ENCODE data around the gene INSR. TPM values are rescaled to one million over a fixed set of nuclear protein-coding genes. Genes with fewer than 3 reads are reported as not detected.
"Not testable (repeated sequence)": the region's sequence is repeated elsewhere in the genome, so short reads cannot be mapped to it uniquely, and the experiment has no call there.

The INSR gene
- 73.5 TPM for total RNA-seq
- long read RNA-seq, full-length matches to known transcripts = 2 of 43 reads
- long read RNA-seq, partial matches to known transcripts = 32 of 43 reads
- long read RNA-seq, other reads (novel, unspliced or antisense) = 9 of 43 reads

- intact Hi-C loops (cut with DNase I) = loop anchor here (1.0 to 2.0 kb wide), 2 partner anchors 96 to 145 kb away; no protein-coding TSS in a partner anchor
- DNase-seq (ENCODE audit: missing footprints) = peak; percentile 93
- ATAC-seq = peak; percentile 98
Measured at GRCh38 chr19:7293762-7294557, at the start of gene INSR. Gene INSR, minus strand, starts transcription at chr19:7294414. Its CDS starts 523 bp downstream, at chr19:7293891.

- DNase-seq (ENCODE audit: missing footprints) = no peak
- no peak for ATAC-seq
- intact Hi-C loops (cut with DNase I) = no loop called here
Measured at GRCh38 chr19:7342143-7342542, 47.9 kb upstream of the INSR start.

- ATAC-seq (peak; percentile 54), DNase-seq (ENCODE audit: missing footprints) (peak; percentile 90)
- intact Hi-C loops (cut with DNase I) = loop anchor here (1.0 to 2.0 kb wide), 2 partner anchors 192 to 239 kb away; no protein-coding TSS in a partner anchor
Measured at GRCh38 chr19:7340959-7341837, 47.0 kb upstream of the INSR start.

DNA sequence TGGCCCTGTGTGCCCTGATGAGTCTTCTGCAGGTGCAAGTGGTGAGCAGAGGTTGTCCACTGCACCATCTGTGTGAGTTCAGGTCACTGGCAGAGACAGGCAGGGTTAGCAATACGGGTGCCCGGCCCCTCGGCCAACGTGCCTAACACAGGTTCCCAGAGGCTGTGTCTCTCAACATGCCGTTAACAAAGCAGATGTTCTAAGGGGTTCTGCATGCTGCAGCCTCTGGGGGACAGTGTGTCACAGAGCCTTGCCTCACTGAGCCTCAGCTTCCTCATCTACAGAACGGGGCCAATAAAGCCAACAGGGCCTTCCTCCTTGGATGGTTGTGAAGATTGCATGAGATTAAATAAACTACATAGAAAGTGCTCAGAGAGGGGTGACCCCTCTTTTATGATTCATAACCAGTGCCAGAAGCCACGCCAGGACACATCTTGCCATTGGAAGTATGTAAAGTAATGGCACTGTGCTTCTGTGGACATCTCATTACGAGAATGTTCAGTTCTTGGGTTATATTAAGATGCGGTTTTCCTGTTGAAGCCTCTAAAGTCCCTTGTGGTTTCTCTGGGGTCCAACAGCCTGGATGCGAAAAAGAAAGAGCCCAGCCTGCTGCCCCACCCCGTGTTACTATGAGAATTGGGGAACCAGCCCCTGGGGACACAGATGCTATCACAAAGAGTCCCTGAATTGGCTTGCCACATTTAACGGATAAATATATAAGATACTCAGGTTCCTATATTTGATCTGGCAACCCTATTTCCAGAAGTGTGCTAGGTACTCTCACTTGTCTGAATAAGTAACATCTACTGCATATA is 43.4 kb upstream of the INSR start:
- DNase-seq (ENCODE audit: missing footprints) = no peak

GRCh38 chr19:7336321-7336973 is 42.2 kb upstream of the INSR start:
- intact Hi-C loops (cut with DNase I) = no loop called here
- ATAC-seq = no peak
- DNase-seq (ENCODE audit: missing footprints) = no peak

More for the DNA sequence above, 43.4 kb upstream of the INSR start:
- intact Hi-C loops (cut with DNase I) = no loop called here
- ATAC-seq = peak; percentile 58

GRCh38 chr19:7333198-7334118 is 39.2 kb upstream of the INSR start:
- no peak for ATAC-seq
- intact Hi-C loops (cut with DNase I) = no loop called here
- no peak for DNase-seq (ENCODE audit: missing footprints)

DNA sequence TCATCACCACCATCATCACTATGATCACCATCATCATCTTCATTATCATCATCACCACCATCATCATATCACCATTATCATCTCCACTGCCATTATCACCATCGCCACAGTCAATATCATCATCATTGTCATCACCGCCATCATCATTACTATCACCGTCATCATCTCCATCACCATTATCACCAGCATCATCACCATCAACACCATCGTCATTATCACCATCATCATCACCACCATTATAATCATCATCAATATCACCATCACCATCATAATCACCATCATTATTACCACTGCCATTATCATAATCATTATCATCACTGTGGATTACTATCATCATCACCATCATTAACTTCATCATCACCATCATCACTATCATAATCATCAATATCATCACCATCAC is 37.2 kb upstream of the INSR start:
- DNase-seq (ENCODE audit: missing footprints) (no peak), ATAC-seq (no peak)
- intact Hi-C loops (cut with DNase I) = no loop called here

- DNase-seq (ENCODE audit: missing footprints) (no peak), ATAC-seq (no peak)
- intact Hi-C loops (cut with DNase I) = no loop called here
Measured at GRCh38 chr19:7328647-7329046, 34.4 kb upstream of the INSR start.

DNA sequence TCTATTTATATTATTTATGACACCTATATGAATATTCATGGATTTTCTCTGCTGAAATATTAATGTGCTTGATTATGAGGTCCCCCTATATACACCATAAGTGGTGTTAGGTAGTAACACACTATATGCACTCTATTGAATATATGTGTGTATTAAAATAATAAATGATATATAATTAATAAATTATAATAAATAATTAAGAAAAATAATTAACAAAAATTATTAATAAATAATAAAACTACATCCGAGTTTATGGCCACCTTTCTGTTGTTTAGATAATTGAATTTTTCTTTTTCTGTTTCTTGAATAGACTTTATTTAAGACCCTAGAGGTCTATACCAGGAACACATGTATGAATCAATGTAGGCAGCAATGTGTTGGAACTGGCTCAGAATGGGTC is 33.6 kb upstream of the INSR start:
- DNase-seq (ENCODE audit: missing footprints) (no peak), ATAC-seq (no peak)
- intact Hi-C loops (cut with DNase I) = no loop called here

DNA sequence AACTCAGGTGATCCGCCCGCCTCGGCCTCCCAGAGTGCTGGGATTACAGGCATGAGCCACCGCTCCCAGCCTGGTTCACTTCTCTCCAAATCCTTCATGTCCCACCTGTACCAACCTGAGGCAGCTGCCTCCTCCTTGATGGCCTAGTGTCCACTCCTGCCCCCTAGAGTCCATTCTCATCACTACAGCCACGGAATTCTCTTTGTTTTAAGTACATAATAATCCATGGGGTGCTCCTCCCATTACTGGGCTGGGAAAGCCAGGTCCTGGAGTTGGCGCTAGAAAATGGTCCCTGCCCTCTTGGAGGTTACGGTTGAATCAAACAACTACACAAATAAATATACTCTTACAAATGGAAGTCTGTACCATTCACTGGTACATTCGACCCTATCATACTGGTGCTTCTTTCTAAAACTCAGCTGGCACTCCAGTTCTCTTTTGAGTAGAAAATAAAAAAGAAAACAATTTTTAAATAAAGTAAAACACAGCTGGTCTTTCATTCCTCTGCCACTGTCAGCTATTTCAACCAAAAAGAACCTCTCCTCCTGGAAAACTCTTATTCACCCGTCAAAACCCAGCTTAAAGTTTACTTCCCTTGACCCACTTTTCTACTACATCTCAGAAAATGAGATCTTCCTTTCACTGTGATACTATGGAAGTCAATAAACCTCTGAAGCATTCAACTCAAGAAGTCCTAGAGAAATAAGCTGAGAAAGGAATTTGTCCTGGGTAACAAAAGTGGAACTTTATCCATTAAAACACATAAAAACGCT is 32.1 kb upstream of the INSR start:
- ATAC-seq (no peak), DNase-seq (ENCODE audit: missing footprints) (no peak)

DNA sequence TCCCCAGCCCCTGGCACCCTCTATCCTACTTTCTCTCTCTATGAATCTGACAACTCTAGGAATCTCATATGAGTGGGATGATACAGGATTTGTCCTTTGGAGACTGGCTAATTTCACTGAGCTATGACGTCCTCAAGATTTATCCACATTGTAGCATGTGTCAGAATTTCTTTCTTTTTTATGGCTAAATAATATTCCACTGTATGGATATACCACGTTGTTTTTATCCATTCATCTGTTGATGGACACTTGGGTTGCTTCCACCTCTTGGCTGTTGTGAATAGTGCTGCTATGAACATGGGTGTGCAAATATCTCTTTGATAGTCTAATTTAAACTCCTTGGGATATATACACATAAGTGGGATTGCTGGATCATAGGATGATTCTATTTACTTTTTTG is 24.0 kb upstream of the INSR start:
- ATAC-seq = no peak
- intact Hi-C loops (cut with DNase I) = no loop called here
- no peak for DNase-seq (ENCODE audit: missing footprints)

More for the DNA sequence above, 32.1 kb upstream of the INSR start:
- intact Hi-C loops (cut with DNase I) = no loop called here

- DNase-seq (ENCODE audit: missing footprints) = no peak
- intact Hi-C loops (cut with DNase I) = no loop called here
- ATAC-seq = no peak
Measured at GRCh38 chr19:7312816-7313215, 18.6 kb upstream of the INSR start.

GRCh38 chr19:7311911-7312310 is 17.7 kb upstream of the INSR start:
- intact Hi-C loops (cut with DNase I) = no loop called here
- DNase-seq (ENCODE audit: missing footprints) = no peak
- ATAC-seq = no peak

- ATAC-seq; DNase-seq (ENCODE audit: missing footprints); intact Hi-C loops (cut with DNase I): not testable (repeated sequence)
Measured at GRCh38 chr19:7308327-7308726, 14.1 kb upstream of the INSR start.

DNA sequence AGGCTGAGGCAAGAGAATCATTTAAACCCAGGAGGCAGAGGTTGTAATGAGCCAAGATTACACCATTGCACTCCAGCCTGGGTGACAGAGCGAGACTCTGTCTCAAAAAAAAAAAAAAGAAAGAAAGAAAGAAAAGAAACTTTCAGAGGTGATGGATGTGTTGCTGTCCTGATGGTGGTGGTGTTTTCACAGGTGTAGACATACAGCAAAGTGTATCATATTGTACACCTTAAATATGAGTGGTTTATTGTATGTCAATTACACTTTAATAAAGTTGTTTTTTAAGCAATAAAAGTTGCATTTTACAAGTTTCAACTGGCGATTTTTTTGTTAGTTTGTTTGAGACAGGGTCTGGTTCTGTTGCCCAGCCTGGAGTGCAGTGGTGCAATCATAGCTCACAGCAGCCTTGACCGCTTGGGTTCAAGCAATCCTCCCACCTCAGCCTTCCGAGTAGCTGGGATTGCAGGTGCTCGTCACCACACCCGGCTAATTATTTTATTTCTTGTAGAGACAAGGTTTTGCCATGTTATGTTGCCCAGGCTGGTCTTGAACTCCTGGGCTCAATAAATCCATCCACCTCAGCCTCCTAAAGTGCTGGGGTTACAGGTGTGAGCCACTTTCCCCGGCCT is 13.5 kb upstream of the INSR start:
- intact Hi-C loops (cut with DNase I) = no loop called here
- DNase-seq (ENCODE audit: missing footprints) = no peak
- ATAC-seq = no peak

GRCh38 chr19:7304200-7304599 is 10.0 kb upstream of the INSR start:
- intact Hi-C loops (cut with DNase I) = no loop called here
- no peak for DNase-seq (ENCODE audit: missing footprints)
- no peak for ATAC-seq
